Mucosa of descending colon (tissue), 3 donors: ENCODE results near the gene SNX15. TPM values are rescaled to one million over a fixed set of nuclear protein-coding genes. Genes with fewer than 3 reads are reported as not detected.

Source experiments
- ATAC-seq: fragments of 200-7000 bp; cut with Tn5 transposase; one replicate; pipeline ENCODE4 v1.9.1; 2020; ENCODE audit warnings: mild to moderate bottlenecking, moderate library complexity
- DNase-seq, 3 donors: peaks; one replicate each; pipeline ENCODE4 v3.0.0-alpha.2; 2020
- H3K36me3 ChIP-seq: fragments of 200-600 bp; one replicate; pipeline ENCODE4 v1.8.0; 2021; ENCODE audit warnings: low read depth, mild to moderate bottlenecking
- H3K4me1 ChIP-seq: fragments of 200-600 bp; one replicate; pipeline ENCODE4 v1.8.0; 2021; ENCODE audit warnings: low read depth, mild to moderate bottlenecking
- H3K4me3 ChIP-seq: fragments of 200-600 bp; one replicate; pipeline ENCODE4 v1.8.0; 2021; ENCODE audit warnings: mild to moderate bottlenecking
- H3K9me3 ChIP-seq: fragments of 200-600 bp; one replicate; pipeline ENCODE4 v1.8.0; 2021; ENCODE audit warnings: mild to moderate bottlenecking
- CTCF ChIP-seq: fragments of 200-600 bp; IDR thresholded peaks from one replicate; pipeline ENCODE4 v1.8.0; 2022; ENCODE audit warnings: antibody characterized with exemption, mild to moderate bottlenecking
- intact Hi-C, 2 donors: fragments of 100-400 bp; cut with DNase I in 1 of 2; cut with micrococcal nuclease in 1 of 2; formaldehyde crosslinking; loops; one replicate each; pipeline versions ENCODE4 v1.11.0 to v1.11.1; 2022; cut with DNase I, micrococcal nuclease
- total RNA-seq, 3 donors: library from RNA; stranded (reverse); fragmentation: NEBNext Ultra II Directional in 2 of 3; extraction: Animal tissue kit (Norgen Biotek cat#: 25700) in 2 of 3; gene quantifications; one replicate each; pipeline versions ENCODE4 v1.2.1 to v1.2.4, GENCODE V29; 2021 to 2023
- donor health status: DM: no; HTN: no; CAD: no; lungs with moderate emphysema.
- donor health status: DM: no; HTN: no; CAD: no.
- donor health status: DM: no; HTN: yes; CAD: no.

The SNX15 gene
- total RNA-seq, 3 donors from 2014 or later = 28.5 to 46.6 (median 42.8) TPM

- ATAC-seq (no peak), DNase-seq (no peak)
- H3K4me1 ChIP-seq = no peaks in the 10 kb centered on the region
- TF ChIP-seq CTCF = no peak
- H3K36me3 ChIP-seq = no peaks in the 10 kb centered on the region
- intact Hi-C loops = no loop called here
- H3K9me3 ChIP-seq = no peaks in the 10 kb centered on the region
- no peak overlapping the region for H3K4me3 ChIP-seq
Observed at GRCh38 chr11:65069217-65069616, 42.0 kb downstream of the SNX15 start.

DNA sequence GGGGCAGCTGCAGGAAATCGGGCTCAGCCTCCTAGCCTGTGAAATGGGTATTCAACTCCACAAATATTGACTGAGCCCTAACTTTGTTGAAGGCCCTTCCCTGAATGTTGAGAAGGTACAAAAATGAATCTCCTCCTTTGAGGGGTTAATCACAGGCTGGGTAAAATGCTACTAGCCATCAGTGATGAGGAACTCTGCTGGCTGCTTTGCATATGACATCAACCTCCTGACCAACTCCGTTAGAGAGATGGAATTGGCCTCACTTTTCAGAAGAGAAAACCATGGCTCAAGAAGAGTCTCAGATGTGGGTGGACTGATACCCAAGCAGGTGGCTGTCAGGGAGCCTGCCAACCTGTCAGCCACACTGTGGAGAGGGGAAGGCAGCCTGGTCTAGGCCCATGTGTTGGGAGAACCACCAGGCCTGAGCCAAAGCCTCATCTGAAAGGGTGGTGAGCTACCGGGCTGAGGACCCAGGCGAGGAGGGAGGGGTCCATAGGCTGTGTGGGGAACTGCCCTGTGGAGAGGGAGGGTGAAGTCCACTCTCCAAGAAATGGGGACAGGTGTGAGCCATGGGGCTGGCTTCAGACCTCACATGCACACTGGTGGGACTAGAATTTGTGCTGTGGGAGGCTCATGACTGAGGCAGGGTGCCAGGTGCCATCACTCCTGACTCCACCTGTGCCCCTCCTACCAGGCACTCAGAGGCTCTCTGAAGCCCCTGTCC is 44.8 kb downstream of the SNX15 start:
- intact Hi-C loops = no loop called here
- Histone ChIP-seq H3K4me1 (no peaks in the 10 kb centered on the region), H3K9me3 (no peaks in the 10 kb centered on the region), H3K4me3 (no peak overlapping the region), H3K36me3 (no peaks in the 10 kb centered on the region)
- no peak for DNase-seq
- TF ChIP-seq CTCF = no peak
- ATAC-seq = no peak

DNA sequence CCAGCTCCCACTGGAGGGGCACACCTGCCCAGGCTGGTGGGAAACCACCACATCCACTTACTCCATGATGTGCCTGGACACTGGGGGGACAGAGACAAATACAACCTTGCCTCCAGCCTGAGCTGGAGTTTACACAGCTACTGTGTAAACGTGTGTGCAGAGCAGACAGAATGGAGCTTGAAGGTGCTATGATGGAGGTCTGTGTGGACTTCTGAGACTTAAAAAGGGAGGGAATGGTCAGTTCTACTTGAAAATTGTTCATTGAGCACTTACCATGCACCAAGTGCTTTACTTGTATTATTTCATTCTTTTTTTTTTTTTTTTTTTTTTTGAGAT is 45.4 kb downstream of the SNX15 start:
- DNase-seq (no peak), ATAC-seq (no peak)
- no peaks in the 10 kb centered on the region for H3K4me1 ChIP-seq
- intact Hi-C loops = no loop called here
- TF ChIP-seq CTCF = no peak
- no peaks in the 10 kb centered on the region for H3K36me3 ChIP-seq
- H3K4me3 ChIP-seq = no peak overlapping the region
- H3K9me3 ChIP-seq = no peaks in the 10 kb centered on the region

- peaks cover 3% of the 10 kb centered on the region for H3K4me1 ChIP-seq
- no peaks in the 10 kb centered on the region for H3K9me3 ChIP-seq
- H3K4me3 ChIP-seq = no peak overlapping the region
- no peaks in the 10 kb centered on the region for H3K36me3 ChIP-seq
- no peak for ATAC-seq
- DNase-seq = no peak
- no peak for TF ChIP-seq CTCF
- intact Hi-C loops = no loop called here
Observed at GRCh38 chr11:65077451-65077850, 50.2 kb downstream of the SNX15 start.

DNA sequence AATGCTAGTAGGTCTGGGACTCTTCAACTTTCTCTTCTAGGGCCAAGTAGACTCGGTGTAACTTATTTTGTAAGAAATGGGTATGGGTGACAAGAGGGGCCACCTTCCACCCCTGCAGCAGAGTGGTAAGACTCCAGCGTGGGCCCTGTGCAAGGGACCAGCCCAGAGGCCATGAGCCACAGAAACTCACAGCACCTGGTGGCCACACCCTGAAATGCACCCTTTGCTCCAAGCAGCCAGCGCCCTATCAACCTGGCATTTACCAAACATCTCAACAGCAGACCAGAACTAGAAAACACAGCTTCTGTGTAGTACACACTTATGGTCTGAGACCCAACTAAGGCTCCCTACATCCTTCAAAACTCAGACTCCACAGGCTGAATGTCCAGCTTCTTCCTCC is 50.9 kb downstream of the SNX15 start:
- intact Hi-C loops = no loop called here
- no peak overlapping the region for H3K4me3 ChIP-seq
- H3K36me3 ChIP-seq = no peaks in the 10 kb centered on the region
- peak; percentile 71 for TF ChIP-seq CTCF
- DNase-seq = peak; percentile 64 to 91 (median 86)
- peak; percentile 97 for ATAC-seq
- peaks cover 6% of the 10 kb centered on the region for H3K4me1 ChIP-seq
- no peaks in the 10 kb centered on the region for H3K9me3 ChIP-seq
